ENCODE results near the gene JAZF1.

Gene JAZF1

DNA sequence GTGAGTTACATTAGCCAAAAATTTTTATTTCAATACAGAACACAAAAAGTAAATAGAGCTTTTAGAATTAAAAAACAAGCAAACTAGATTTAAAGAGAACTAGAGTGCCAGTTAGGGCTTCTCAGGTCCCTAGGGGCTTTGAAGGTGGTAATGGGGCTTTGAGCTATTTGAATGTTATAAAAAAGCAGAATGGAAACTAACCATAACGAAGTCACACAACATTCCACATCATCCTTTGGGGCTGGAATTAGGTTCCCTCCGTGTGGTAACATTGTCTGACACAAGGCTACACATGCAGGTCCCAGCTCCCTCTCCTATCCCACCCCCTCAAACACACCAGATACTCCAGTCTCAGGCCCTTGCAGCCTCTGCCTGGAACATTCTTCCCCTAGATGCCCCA lies 15.3 kb downstream of the JAZF1 start:
- no peak for DNase-seq

DNA sequence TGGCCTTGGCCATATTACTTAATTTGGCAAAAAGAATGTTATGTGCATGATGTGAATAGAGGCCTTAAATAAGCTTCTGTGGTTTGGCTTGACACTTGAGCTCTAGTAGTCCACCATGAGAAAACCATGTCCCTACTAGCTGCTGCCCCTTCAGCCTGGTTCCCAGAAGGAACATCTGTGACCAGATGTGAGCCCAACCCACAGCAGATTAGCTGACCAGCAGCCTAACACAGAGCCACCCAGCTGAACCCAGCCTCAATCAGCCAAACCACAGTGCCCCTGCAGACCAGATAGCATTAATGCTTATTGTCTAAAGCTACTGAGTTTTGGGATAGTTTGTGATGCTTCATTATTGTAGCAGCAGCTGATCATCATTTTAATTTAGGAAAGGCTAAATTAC lies 16.6 kb downstream of the JAZF1 start:
- no peak for DNase-seq

DNA sequence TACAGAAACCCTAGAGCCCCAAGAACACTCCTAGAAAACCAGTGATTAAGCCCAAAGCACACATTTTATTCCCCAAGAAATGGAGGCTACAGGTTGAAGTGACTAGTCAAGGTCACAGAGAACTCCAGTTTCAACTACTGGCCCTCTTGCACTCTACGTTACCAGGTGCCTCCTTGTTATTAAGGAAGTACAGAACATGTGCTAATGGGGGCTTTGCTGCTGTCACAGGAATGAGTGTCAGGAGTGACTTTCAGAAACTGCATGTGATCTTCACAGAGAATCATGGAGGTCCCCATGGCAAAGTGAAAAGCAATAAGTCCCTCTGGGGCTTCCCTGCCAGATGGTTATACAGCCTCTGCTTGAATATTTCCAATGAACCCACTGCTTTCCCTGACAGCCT lies 19.3 kb downstream of the JAZF1 start:
- DNase-seq: no peak

DNA sequence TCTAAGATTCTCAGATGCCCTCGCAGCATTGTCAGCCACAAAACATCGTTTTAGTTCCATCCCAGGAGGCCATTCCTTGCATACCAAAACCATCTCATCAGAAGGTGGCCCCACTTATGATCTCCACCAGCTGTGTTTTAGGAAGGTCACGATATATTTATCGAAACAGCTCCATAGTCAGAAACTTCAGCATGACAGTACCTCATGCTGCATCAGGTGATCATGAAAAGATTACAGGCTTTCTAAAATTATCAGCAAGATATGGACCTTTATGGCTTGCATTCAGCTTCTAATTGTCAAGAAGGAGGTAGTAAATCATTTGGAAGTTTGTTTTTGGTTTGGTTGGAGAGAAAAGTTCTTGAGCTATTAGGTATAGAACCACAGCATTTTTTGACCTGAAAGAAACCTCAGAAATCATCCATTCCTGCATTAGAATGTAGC lies 20.0 kb downstream of the JAZF1 start:
- DNase-seq: no peak

DNA sequence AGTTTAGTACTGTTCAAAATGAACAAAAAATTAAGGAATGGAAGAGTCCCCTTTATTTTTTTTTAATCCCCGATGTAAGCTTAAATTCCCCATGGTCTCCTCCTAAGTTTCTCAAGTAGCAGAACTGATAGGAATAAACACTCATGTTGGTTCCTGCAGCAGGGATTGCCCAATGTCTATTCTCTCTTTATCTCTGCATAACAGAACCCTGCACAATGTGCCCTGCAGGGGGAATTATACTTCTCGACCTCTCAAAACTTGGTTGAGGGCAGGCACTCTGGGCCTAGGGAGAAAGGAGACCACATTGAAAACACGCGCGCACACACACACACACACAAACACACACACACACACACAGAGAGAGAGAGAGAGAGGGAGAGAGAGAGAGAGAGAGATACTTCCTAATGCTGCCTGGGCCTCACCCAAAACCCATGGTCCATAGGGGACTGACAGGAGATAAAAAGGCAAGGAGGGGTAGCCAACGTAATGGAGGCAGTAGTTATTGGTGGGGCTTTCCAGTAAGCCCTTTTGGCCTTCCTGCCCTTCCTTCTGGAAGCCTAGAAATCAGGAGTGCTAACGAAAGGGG lies 22.7 kb downstream of the JAZF1 start:
- no peak for DNase-seq

GRCh38 chr7:28157076-28157745 lies 23.4 kb downstream of the JAZF1 start:
- DNase-seq: no peak

DNA sequence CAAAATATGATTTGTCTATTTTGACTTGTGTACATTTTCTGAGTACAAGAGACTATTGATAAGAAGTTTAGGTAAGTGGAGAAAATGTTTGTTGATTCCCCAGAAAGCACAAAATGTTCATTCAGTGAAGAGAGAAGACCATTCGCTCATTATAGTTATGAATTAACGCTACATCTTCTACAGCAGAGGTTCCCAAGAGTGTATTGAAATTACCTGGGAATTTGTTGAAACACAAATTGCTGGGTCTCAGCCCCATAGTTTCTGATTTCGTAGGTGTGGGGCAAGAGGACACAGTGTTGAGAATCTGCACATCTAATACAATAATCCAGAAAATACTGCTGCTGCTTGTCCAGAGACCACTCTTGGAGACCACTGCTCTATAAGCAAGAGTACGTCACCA lies 24.2 kb downstream of the JAZF1 start:
- no peak for DNase-seq

- no peak for DNase-seq
These were observed 24.6 kb downstream of the JAZF1 start for GRCh38 chr7:28155964-28156363.

DNA sequence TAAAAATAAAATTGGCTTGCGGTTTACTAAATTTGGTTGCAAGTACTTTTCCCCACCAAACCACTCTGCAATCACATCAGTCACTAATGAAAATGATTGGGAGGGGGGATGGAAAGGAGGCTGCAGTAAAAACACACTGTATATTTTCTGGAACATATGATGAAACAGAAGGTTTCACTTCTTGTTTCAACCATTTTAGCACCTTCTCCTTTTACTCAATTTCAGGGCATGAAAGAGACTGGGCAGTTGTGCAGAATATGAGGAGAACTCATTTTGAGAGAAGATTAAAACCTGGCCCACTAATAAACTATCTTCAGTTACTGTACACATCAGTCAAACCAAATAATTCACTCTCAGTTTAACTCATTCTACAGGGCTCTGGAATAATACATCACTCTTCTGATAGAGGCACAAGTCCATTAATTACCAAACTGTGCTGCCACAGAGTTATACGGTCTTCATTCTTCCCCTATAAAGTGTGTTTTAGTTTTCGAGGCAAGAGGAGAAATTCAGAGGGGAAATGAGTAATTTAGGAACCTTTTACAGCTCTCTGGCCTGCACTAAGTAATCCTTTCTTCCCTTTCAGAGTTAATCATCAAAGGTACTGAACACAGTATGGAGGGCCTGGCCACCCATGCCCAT lies 25.5 kb downstream of the JAZF1 start:
- no peak for DNase-seq

DNA sequence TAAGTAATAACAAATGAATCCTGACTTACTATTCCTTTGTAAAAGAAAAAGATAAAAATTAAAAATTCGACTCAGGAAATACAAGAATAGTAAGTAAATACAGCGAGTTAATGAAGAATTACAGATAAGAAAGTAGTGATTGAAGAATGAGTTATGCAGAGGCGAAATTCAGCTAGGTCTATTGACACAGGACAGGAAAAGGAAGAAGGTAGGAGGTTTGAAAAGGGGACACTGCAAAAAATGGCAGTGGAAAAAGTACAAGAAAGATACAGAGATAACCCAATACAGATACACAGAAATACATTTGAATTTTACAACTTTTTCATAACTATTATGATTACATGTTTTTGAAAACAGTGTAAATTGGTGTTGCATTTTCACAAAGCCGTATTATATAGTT lies 28.0 kb downstream of the JAZF1 start:
- no peak for DNase-seq

DNA sequence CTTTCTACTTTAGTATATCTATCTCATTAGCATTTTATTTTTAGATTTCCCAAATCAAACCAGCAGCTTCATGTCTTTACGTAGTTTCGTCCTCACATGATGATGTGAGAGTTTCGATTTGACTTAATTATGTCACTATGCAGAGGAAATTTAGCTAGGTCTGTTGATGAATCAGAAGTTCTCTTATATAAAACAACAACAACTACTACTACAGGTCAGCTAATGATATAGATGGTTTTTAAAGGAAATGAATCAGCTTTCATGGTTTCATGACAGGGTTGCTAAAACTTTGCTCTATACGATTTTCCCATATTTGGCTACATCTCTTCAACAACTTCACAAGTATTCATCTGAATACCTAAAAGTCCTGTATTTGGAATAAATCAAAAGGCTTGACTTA lies 28.6 kb downstream of the JAZF1 start:
- no peak for DNase-seq

GRCh38 chr7:28149291-28150101 lies 31.1 kb downstream of the JAZF1 start:
- no peak for DNase-seq

GRCh38 chr7:28145931-28146330 lies 34.7 kb downstream of the JAZF1 start:
- no peak for DNase-seq

DNA sequence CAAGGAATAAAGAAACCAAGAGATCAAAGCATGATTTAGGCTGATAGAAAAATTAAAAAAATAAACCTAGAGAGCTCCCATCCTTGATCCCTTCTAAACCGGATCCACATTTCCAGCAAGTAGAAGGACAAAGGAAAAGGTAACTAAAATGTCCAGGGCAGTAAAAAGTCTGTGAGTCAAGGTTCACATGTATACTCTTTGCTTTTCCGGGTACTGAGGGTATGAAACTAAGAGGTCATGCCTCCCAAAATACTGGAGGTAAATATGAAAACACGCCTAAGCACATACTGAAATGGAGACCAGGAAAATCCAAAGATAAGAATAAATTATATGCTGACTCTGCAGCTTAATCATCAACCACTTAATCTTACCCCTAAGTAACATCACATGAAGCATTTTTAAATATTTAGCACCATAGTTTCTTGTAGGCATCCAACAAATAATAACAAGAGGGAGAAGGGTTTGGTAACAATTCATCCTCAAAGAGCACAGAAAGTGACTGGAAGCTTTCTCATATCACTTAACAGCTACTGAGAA lies 35.4 kb downstream of the JAZF1 start:
- DNase-seq: no peak

GRCh38 chr7:28144266-28144665 lies 36.3 kb downstream of the JAZF1 start:
- DNase-seq: no peak

DNA sequence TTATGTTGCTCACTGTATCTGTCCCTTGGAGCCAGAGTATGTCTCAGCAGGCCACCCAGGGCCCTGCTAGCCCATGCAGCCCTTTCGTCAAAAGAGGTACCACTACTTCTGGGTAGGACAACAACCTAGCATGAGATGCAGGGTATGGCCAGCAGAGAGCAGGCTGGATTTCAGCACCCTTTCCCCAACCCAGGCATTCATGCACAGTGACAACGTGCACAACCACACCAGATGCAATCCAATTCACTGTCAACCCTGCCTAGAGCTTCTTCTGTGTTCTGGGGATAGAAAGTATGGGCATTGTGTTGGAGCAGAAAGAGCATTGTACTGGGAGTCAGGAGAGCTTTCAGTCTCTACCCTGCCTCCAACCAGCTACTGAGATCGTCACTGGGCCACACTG lies 37.9 kb downstream of the JAZF1 start:
- DNase-seq: no peak

DNA sequence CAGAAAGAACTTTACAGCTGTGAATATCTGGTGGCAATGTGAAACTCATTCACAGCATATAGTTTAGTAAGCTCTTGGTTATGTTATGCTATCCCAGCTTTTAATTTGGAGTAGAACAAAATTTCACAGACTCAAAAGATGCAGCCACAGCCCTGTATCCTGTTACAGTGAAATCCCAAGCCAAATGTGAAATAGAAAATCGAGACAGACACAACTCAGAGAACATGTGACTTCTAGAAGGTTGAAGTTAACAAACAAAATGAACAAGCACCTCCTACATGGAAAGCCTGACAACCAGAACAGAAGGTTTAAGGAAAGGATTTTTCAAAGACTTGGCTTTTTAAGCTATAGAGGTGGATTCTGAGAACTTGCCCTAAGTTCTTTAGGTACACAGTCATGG lies 39.6 kb downstream of the JAZF1 start:
- no peak for DNase-seq

- DNase-seq: no peak
These were observed 41.8 kb downstream of the JAZF1 start for GRCh38 chr7:28138837-28139236.

GRCh38 chr7:28137463-28137862 lies 43.1 kb downstream of the JAZF1 start:
- no peak for DNase-seq

- no peak for DNase-seq
These were observed 43.7 kb downstream of the JAZF1 start for GRCh38 chr7:28136885-28137284.

- no peak for DNase-seq
These were observed 44.2 kb downstream of the JAZF1 start for GRCh38 chr7:28136420-28136819.

GRCh38 chr7:28135760-28136159 lies 44.8 kb downstream of the JAZF1 start:
- no peak for DNase-seq

DNA sequence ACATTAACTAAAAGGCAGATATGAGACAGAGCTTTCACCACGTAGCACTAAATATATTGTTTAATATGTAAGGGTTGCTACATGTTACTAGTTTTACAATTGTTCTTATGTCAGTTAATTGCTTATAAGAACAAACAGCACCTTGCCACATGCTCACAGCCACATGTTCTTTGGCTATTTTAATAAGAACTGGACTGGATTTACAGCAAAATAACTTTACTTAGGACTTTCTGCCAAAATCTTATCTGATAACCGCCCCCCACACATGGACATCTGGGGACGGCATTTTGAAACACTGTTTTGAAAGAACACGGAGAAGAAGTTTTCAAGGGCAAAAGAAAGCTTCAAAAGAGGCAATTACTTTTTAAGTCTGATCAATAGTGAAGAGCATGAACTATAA lies 45.3 kb downstream of the JAZF1 start:
- no peak for DNase-seq
